ENCODE results near the gene TBRG1.

- TF ChIP-seq CTCF (conservative IDR thresholded peaks at IDR 0.05; ENCODE audit: low read depth, low read length) (no peak), EZH2 (IDR thresholded peaks at IDR 0.05; ENCODE audit: low read length, unreplicated experiment) (no peak), EZH2phosphoT487 (IDR thresholded peaks at IDR 0.05; ENCODE audit: borderline replicate concordance, low read length) (no peak)
These were observed 21.9 kb upstream of the TBRG1 start for GRCh38 chr11:124600621-124601320.
